ENCODE measurements around the gene DENND1A. TPM values are rescaled to one million over a fixed set of nuclear protein-coding genes. Genes with fewer than 3 reads are reported as not detected.

The DENND1A gene
- total RNA-seq, 6 experiments from 2014 or later: 13.9 to 22.6 (median 16.3) TPM

DNA sequence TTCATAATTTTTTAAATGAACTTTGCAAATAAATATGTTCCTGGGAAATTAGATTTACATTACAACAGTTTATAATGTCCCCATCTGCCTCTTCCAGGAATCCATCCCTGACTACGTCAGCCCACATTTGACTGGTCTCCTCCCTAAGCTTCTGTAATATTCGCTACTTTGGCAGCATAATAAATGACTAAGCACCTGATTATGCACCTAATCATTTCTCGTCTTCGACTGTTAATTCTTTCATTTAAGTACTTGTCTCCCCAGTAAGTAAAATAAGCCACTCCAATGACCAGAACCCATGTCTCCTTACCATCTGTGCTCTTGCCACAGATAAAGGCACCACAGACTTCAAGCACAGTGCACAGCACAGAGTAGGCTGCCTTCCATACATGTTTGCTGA, 122.7 kb downstream of the DENND1A start:
- H3K36me3 ChIP-seq: no peaks in the 10 kb centered on the region
- H3K4me1 ChIP-seq: no peaks in the 10 kb centered on the region
- intact Hi-C loops (cut with DNase I): no loop called here
- 93% methylated on average over 4 of the region's 4 CpGs for WGBS (ENCODE audit: insufficient coverage, low coverage, low lambda C conversion rate, missing lambda C conversion rate)
- no peak for DNase-seq
- no peak overlapping the region for H3K4me3 ChIP-seq
- no peak overlapping the region for H3K27ac ChIP-seq
- no peaks in the 10 kb centered on the region for H3K9me3 ChIP-seq
- ATAC-seq: no peak
- TF ChIP-seq, protein P1, sequence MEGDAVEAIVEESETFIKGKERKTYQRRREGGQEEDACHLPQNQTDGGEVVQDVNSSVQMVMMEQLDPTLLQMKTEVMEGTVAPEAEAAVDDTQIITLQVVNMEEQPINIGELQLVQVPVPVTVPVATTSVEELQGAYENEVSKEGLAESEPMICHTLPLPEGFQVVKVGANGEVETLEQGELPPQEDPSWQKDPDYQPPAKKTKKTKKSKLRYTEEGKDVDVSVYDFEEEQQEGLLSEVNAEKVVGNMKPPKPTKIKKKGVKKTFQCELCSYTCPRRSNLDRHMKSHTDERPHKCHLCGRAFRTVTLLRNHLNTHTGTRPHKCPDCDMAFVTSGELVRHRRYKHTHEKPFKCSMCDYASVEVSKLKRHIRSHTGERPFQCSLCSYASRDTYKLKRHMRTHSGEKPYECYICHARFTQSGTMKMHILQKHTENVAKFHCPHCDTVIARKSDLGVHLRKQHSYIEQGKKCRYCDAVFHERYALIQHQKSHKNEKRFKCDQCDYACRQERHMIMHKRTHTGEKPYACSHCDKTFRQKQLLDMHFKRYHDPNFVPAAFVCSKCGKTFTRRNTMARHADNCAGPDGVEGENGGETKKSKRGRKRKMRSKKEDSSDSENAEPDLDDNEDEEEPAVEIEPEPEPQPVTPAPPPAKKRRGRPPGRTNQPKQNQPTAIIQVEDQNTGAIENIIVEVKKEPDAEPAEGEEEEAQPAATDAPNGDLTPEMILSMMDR (IDR thresholded peaks at IDR 0.05): no peak
- TF ChIP-seq POLR2A (IDR thresholded peaks at IDR 0.05): no peak
- H3K27me3 ChIP-seq: no peaks in the 10 kb centered on the region

DNA sequence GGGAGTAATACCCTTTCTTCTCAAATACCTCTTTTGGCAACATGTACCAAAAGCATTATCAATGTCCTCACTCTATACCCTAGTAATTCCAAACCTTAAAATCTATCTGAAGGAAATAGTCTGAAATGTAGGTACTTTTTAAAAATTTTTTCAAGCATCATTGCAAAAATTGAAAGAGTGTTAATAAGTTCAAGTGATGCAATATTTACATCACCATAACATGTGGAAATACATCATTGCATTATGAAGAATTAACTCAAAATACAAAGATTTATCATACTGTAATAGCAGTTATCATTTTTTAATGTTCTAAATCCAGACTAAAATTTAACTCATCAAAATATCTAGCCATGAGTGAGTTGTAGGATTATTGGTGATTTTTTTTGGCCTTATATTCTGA, 123.1 kb downstream of the DENND1A start:
- DNase-seq (no peak), ATAC-seq (no peak)
- no peaks in the 10 kb centered on the region for H3K27me3 ChIP-seq
- no peaks in the 10 kb centered on the region for H3K36me3 ChIP-seq
- intact Hi-C loops (cut with DNase I): no loop called here
- H3K4me3 ChIP-seq: no peak overlapping the region
- H3K4me1 ChIP-seq: no peaks in the 10 kb centered on the region
- no peak overlapping the region for H3K27ac ChIP-seq
- TF ChIP-seq, protein P1 (IDR thresholded peaks at IDR 0.05): no peak
- TF ChIP-seq POLR2A (IDR thresholded peaks at IDR 0.05): no peak
- H3K9me3 ChIP-seq: no peaks in the 10 kb centered on the region

DNA sequence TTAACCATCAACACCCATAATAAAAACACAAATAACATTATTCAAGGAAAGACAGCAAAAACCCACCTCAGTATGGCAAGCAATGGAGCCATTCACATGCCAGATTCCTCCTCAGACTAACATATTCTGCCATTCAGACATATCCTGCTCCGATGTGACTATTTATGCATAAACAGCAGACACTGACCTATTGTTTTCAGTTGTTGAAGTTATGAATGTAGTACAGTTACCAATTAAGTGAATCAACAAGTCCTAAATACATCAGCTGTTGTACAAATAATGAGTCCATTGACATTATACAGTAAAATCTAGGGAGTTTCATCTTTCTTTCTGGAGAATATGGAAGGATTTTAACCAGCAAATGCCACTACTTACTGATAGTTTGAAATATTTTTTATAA, 131.7 kb downstream of the DENND1A start:
- TF ChIP-seq POLR2A (IDR thresholded peaks at IDR 0.05): no peak
- TF ChIP-seq, protein P1 (IDR thresholded peaks at IDR 0.05): no peak
- Histone ChIP-seq H3K4me1 (no peaks in the 10 kb centered on the region), H3K4me3 (no peak overlapping the region), H3K27ac (no peak overlapping the region), H3K9me3 (no peaks in the 10 kb centered on the region), H3K27me3 (no peaks in the 10 kb centered on the region), H3K36me3 (no peaks in the 10 kb centered on the region)
- DNase-seq (no peak), ATAC-seq (no peak)
- 50% methylated on average over 1 of the region's 1 CpG for WGBS (ENCODE audit: insufficient coverage, low coverage, low lambda C conversion rate, missing lambda C conversion rate)
- intact Hi-C loops (cut with DNase I): no loop called here

DNA sequence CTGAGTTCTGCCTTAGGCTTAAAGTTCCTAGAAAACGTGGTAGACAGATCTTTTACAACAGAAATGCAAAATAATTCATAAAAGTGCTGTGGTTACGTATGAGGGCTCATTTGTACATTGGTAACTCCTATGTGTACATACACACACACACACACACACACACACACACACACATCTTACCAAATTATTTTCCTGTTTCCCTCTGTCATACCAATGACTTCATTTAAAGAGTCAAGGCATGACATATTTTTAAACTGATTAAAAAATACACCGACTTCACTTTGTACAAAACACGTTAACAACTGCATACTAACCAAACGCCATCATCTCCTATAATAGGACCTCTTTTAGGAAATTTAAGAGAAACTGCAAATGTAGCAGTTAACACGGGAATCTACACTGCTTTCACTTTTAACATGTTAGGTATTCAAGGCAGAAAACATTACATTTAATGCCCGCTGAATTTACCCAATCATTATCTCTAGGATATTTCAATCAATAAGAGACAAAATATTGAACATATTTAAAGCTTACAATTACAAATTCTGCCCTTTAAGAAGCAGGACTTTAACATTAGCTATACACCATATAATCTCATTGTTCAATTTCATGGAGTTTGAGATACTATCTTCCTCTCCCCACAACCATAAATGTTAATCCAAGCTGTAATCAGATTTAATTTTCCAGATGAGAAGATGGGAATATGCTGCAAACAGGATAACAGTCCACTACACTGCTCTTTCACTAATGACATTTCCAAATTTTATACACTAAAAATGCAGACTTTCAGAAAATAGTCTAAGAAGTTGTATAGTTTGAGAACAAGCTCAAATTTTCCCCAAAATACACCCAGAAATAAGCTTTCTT, 133.1 kb downstream of the DENND1A start:
- DNase-seq: no peak
- no peak overlapping the region for H3K27ac ChIP-seq
- no peaks in the 10 kb centered on the region for H3K4me1 ChIP-seq
- 39% methylated on average over 7 of the region's 7 CpGs for WGBS (ENCODE audit: insufficient coverage, low coverage, low lambda C conversion rate, missing lambda C conversion rate)
- no peak overlapping the region for H3K4me3 ChIP-seq
- intact Hi-C loops (cut with DNase I): no loop called here
- TF ChIP-seq, protein P1 (IDR thresholded peaks at IDR 0.05): no peak
- no peak for TF ChIP-seq POLR2A (IDR thresholded peaks at IDR 0.05)
- no peaks in the 10 kb centered on the region for H3K36me3 ChIP-seq
- ATAC-seq: peak; percentile 38 to 63 (median 52)
- H3K9me3 ChIP-seq: no peaks in the 10 kb centered on the region
- H3K27me3 ChIP-seq: no peaks in the 10 kb centered on the region

Data from right lobe of liver (tissue), 6 donors.